Measurements from ENCODE around the gene LAMA2.

DNA sequence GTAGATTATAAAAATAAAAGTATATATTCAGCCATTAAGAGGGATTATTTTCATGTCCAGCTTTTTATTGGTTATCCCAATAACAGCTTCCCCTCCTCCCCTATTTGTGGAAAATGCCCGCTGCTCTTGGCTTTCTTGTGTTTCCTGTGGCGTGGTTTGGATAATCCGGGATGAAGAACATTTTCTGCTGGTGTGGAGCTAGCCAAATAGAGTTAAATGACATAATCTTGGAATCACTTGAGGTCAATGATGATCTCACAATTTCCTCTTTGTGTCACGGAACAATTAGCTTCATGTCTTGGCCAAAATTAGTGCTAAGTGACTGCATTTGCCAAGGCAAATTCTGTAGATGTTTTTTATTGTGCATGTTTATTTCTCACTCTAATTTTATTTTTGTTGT is 394.0 kb downstream of the LAMA2 start:
- TF ChIP-seq EZH2 (IDR thresholded peaks at IDR 0.05) (no peak), POLR2AphosphoS5 (IDR thresholded peaks at IDR 0.05; ENCODE audit: borderline replicate concordance, low read depth, low read length) (no peak), FOXP2 (optimal IDR thresholded peaks at IDR 0.05; ENCODE audit: control extremely low read depth, extremely low read length, insufficient read depth) (no peak)

All from SK-N-MC (cell line).